ENCODE measurements around the gene CXXC1.

GRCh38 chr18:50287028-50287440 lies 458 bp downstream of the CXXC1 start:
- TF ChIP-seq, protein P1, sequence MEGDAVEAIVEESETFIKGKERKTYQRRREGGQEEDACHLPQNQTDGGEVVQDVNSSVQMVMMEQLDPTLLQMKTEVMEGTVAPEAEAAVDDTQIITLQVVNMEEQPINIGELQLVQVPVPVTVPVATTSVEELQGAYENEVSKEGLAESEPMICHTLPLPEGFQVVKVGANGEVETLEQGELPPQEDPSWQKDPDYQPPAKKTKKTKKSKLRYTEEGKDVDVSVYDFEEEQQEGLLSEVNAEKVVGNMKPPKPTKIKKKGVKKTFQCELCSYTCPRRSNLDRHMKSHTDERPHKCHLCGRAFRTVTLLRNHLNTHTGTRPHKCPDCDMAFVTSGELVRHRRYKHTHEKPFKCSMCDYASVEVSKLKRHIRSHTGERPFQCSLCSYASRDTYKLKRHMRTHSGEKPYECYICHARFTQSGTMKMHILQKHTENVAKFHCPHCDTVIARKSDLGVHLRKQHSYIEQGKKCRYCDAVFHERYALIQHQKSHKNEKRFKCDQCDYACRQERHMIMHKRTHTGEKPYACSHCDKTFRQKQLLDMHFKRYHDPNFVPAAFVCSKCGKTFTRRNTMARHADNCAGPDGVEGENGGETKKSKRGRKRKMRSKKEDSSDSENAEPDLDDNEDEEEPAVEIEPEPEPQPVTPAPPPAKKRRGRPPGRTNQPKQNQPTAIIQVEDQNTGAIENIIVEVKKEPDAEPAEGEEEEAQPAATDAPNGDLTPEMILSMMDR (conservative IDR thresholded peaks at IDR 0.05 in 1 of 2, IDR thresholded peaks at IDR 0.05 in 1 of 2; ENCODE audit: low read depth in 1 of 2, low read length in 2 of 2): no peak
- TF ChIP-seq EZH2 (IDR thresholded peaks at IDR 0.05; ENCODE audit: low read length, missing control alignments): no peak

Data from fibroblast of lung (primary cell).